Measurements from ENCODE around the gene MPHOSPH6. TPM values are rescaled to one million over a fixed set of nuclear protein-coding genes. Genes with fewer than 3 reads are reported as not detected.

MPHOSPH6 gene
- total and polyA plus RNA-seq, 2 of the 8 experiments (the other 6 are each of a cell fraction or from before 2014, with no cell fraction given): 19.7 to 32.9 TPM

GRCh38 chr16:82147546-82147945 lies 22.5 kb downstream of the MPHOSPH6 start:
- H3K4ac ChIP-seq (replicated peaks; ENCODE audit: insufficient read length, low read depth, low read length): no peak overlapping the region
- H3K56ac ChIP-seq (replicated peaks; ENCODE audit: insufficient read length, low read depth, low read length): no peak overlapping the region
- H4K5ac ChIP-seq (ENCODE audit: insufficient read length, low read depth, low read length): no peak overlapping the region
- no peak overlapping the region for H3K14ac ChIP-seq (ENCODE audit: insufficient read length)
- no peak overlapping the region for H4K8ac ChIP-seq (ENCODE audit: extremely low read depth, insufficient read depth, low read length)
- H3K36me3 ChIP-seq (ENCODE audit: control insufficient read depth in 2 of 4, insufficient read depth in 4 of 4, low read length in 3 of 4): peaks cover 0 to 46% (median 22%) of the 10 kb centered on the region in 4 experiments; a peak in 7 of 8 replicates
- no peaks in the 10 kb centered on the region; a peak in 1 of 7 replicates for H3K27me3 ChIP-seq (replicated peaks in 1 of 4; ENCODE audit: control insufficient read depth in 3 of 4, extremely low read depth in 1 of 4, insufficient read depth in 3 of 4, low read length in 3 of 4)
- H3K27ac ChIP-seq (ENCODE audit: low read depth, low read length): no peak overlapping the region
- H2AK5ac ChIP-seq (ENCODE audit: low read depth, low read length): no peak overlapping the region
- H2BK5ac ChIP-seq (ENCODE audit: low read depth, low read length): no peak overlapping the region
- no peak overlapping the region for H2BK15ac ChIP-seq (ENCODE audit: low read length)
- ChIA-PET CTCF (ENCODE audit: partially characterized antibody) (no interaction called here), POLR2A (ENCODE audit: partially characterized antibody) (no interaction called here)
- H3K9ac ChIP-seq (replicated peaks in 1 of 4; ENCODE audit: extremely low read depth in 1 of 4, low read depth in 3 of 4, low read length in 3 of 4): no peak overlapping the region
- H2BK20ac ChIP-seq (ENCODE audit: low read length): no peak overlapping the region
- H3K4me3 ChIP-seq (ENCODE audit: extremely low read depth in 1 of 4, insufficient read depth in 2 of 4, low read depth in 3 of 4, low read length in 4 of 4): no peak overlapping the region
- no peak overlapping the region for H3K23ac ChIP-seq (ENCODE audit: insufficient read length)
- no peak overlapping the region for H4K91ac ChIP-seq (replicated peaks; ENCODE audit: insufficient read length, low read length)
- FAIRE-seq (no peak), DNase-seq (ENCODE audit: low read depth in 1 of 2, low spot score in 2 of 2) (no peak)
- H3K4me2 ChIP-seq (ENCODE audit: insufficient read depth in 1 of 2, low read depth in 2 of 2, low read length in 2 of 2): no peak overlapping the region
- H2BK120ac ChIP-seq (replicated peaks; ENCODE audit: low read depth, low read length): no peak overlapping the region
- no peak overlapping the region for H2AFZ ChIP-seq (ENCODE audit: low read length)
- no peaks in the 10 kb centered on the region; the same call in 1 of the 2 replicates for H3K79me1 ChIP-seq (ENCODE audit: low read depth, low read length)
- no peaks in the 10 kb centered on the region for H3K9me3 ChIP-seq (ENCODE audit: insufficient read depth in 2 of 2, low read depth in 1 of 2, low read length in 1 of 2)
- no peaks in the 10 kb centered on the region for H4K20me1 ChIP-seq (replicated peaks in 1 of 2; ENCODE audit: control insufficient read depth in 1 of 2, insufficient read depth in 2 of 2, low read length in 2 of 2)
- peaks cover 0 to 4% of the 10 kb centered on the region in 2 experiments; a peak in 1 of 4 replicates for H3K79me2 ChIP-seq (ENCODE audit: control insufficient read depth in 1 of 2, insufficient read depth in 2 of 2, low read length in 2 of 2)
- 0 out of 7 replicates have a peak, but pooled peaks cover 0 to 2% (median 0%) of the 10 kb centered on the region in 4 experiments for H3K4me1 ChIP-seq (replicated peaks in 1 of 4; ENCODE audit: control insufficient read depth in 3 of 4, insufficient read depth in 4 of 4, low read length in 3 of 4)
- 89% methylated on average over 5 of the region's 5 CpGs; no CpG with 5 or more reads in 1 of the 2 experiments for WGBS, 2 experiments (ENCODE audit: extremely low coverage in 1 of 2, insufficient coverage in 1 of 2, insufficient read length in 1 of 2, insufficient replicate concordance in 2 of 2, low coverage in 1 of 2, low lambda C conversion rate in 2 of 2, missing lambda C conversion rate in 1 of 2)
- H2BK12ac ChIP-seq (ENCODE audit: low read depth, low read length): no peak overlapping the region
- H3K23me2 ChIP-seq (ENCODE audit: low read depth, low read length): peaks cover 2% of the 10 kb centered on the region; the same call in 1 of the 2 replicates
- H3K18ac ChIP-seq (ENCODE audit: extremely low read depth, low read length): no peak overlapping the region
- TF ChIP-seq CBX5 (IDR thresholded peaks at IDR 0.05; ENCODE audit: low read depth, low read length): no peak

Measured in H1 (cell line).